Thoracic aorta (tissue), 2 donors: ENCODE results near the gene ACTR8. TPM values are rescaled to one million over a fixed set of nuclear protein-coding genes. Genes with fewer than 3 reads are reported as not detected.

Source experiments
- ATAC-seq: fragments of 150-250 bp; one replicate; pipeline ENCODE4 v1.8.0; 2017; ENCODE audit warnings: low read depth; ENCODE audit not compliant: insufficient number of reproducible peaks, low FRiP score
- DNase-seq: peaks from one replicate; pipeline ENCODE4 v3.0.0-alpha.2; 2020; ENCODE audit warnings: low spot score
- H3K27ac ChIP-seq, 2 donors: fragments of 200-600 bp; sonication (generic); 1 replicate in 1 of 2; 2 replicates in 1 of 2; pipeline ENCODE4 v1.5.1; 2016; ENCODE audit warnings: mild to moderate bottlenecking in 2 of 2, moderate library complexity in 2 of 2
- H3K27me3 ChIP-seq: fragments of 200-600 bp; sonication (generic); replicated peaks from 2 replicates; pipeline ENCODE4 v1.6.0; 2016; ENCODE audit warnings: mild to moderate bottlenecking; ENCODE audit not compliant: insufficient read depth
- H3K36me3 ChIP-seq: fragments of 200-600 bp; sonication (generic); one replicate; pipeline ENCODE4 v1.5.1; 2016
- H3K4me1 ChIP-seq, 2 donors: fragments of 200-600 bp; sonication (generic); 1 replicate in 1 of 2; 2 replicates in 1 of 2; pipeline versions ENCODE4 v1.5.1 to v1.6.0; 2016; ENCODE audit warnings: low read depth in 2 of 2, mild to moderate bottlenecking in 1 of 2; ENCODE audit not compliant: control insufficient read depth in 1 of 2
- H3K4me3 ChIP-seq: fragments of 200-600 bp; sonication (generic); 2 replicates; pipeline ENCODE4 v1.5.1; 2016; ENCODE audit warnings: mild to moderate bottlenecking
- H3K9me3 ChIP-seq: fragments of 200-600 bp; sonication (generic); 2 replicates; pipeline ENCODE4 v1.5.1; 2016
- total RNA-seq, 2 donors: library from RNA; depleted of rRNA; stranded (reverse); fragments of >200 nt; gene quantifications; one replicate each; pipeline versions ENCODE4 v1.1.0 to v1.2.3, GENCODE V29; 2016
- TF ChIP-seq, protein P1 (sequence below): fragments of 200-600 bp; sonication (generic); IDR thresholded peaks from one replicate; pipeline ENCODE4 v1.5.1; 2019; ENCODE audit warnings: antibody characterized with exemption

Gene ACTR8
- total RNA-seq, 2 donors from 2014 or later = 13.1 to 22.8 TPM

GRCh38 chr3:53826048-53826447 lies 55.9 kb downstream of the ACTR8 start:
- TF ChIP-seq, protein P1, sequence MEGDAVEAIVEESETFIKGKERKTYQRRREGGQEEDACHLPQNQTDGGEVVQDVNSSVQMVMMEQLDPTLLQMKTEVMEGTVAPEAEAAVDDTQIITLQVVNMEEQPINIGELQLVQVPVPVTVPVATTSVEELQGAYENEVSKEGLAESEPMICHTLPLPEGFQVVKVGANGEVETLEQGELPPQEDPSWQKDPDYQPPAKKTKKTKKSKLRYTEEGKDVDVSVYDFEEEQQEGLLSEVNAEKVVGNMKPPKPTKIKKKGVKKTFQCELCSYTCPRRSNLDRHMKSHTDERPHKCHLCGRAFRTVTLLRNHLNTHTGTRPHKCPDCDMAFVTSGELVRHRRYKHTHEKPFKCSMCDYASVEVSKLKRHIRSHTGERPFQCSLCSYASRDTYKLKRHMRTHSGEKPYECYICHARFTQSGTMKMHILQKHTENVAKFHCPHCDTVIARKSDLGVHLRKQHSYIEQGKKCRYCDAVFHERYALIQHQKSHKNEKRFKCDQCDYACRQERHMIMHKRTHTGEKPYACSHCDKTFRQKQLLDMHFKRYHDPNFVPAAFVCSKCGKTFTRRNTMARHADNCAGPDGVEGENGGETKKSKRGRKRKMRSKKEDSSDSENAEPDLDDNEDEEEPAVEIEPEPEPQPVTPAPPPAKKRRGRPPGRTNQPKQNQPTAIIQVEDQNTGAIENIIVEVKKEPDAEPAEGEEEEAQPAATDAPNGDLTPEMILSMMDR = no peak
- ATAC-seq = no peak
- H3K4me1 ChIP-seq = no peaks in the 10 kb centered on the region
- H3K27me3 ChIP-seq = no peaks in the 10 kb centered on the region
- DNase-seq = no peak
- H3K36me3 ChIP-seq = no peaks in the 10 kb centered on the region
- no peak overlapping the region for H3K27ac ChIP-seq
- H3K9me3 ChIP-seq = no peaks in the 10 kb centered on the region
- H3K4me3 ChIP-seq = no peak overlapping the region

DNA sequence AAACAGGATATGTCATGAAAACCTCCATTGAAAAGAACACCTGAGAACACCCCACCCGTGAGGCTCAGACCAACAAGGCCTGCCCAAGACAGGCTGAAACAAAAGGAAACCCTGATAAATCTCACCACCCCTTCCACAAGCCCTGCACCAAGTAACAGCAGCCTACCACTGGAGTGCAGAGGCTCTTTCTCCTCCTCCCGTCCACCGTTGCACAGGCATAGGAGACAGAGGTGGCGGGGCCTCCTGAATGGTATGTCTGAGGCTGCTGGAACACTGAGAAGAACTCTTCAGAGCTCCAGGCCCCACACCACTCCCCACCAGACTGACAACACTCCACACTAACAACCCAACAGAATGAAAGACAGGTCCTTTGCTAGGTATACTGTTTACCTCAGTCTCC lies 57.2 kb downstream of the ACTR8 start:
- TF ChIP-seq, protein P1 = no peak
- H3K27ac ChIP-seq = no peak overlapping the region
- H3K9me3 ChIP-seq = no peaks in the 10 kb centered on the region
- DNase-seq = no peak
- H3K36me3 ChIP-seq = no peaks in the 10 kb centered on the region
- H3K4me1 ChIP-seq = no peaks in the 10 kb centered on the region
- ATAC-seq = no peak
- no peak overlapping the region for H3K4me3 ChIP-seq
- no peaks in the 10 kb centered on the region for H3K27me3 ChIP-seq

DNA sequence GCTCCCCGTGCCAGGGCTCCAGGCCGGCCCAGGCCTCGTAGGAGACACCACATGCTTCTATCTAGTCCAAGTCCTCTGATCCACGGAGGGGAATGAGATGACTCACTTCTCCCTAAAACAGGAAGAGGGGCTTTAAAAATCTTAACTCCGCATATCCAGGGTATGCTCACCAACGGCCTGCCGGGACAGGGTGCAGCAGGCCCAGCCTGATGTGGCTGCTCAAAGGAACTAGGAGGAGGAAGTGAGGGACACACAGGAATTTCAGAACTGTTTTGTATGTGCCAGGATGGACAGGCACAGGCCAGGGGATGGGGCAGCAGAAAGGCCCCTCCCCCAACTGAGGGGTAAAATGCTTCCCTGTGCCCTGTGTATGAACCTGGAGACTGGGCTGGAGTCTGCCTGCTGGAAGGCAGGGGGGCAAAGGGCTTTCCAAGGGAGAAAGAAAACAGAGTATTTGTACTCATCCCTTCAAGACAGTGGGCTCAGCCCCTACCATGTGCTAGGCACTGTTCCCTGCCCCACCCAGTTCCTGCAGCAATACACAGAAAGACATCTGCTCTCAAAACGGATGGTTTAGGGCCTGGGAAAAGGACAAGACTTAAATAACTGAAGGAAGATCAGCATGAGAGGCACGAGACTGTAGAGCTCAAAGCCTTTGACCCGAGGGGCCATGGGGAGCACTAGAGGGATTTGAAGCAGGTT lies 57.8 kb downstream of the ACTR8 start:
- no peak for ATAC-seq
- Histone ChIP-seq H3K27ac (no peak overlapping the region), H3K27me3 (no peaks in the 10 kb centered on the region), H3K4me1 (no peaks in the 10 kb centered on the region), H3K9me3 (no peaks in the 10 kb centered on the region), H3K36me3 (no peaks in the 10 kb centered on the region), H3K4me3 (no peak overlapping the region)
- no peak for DNase-seq
- TF ChIP-seq, protein P1 = no peak

DNA sequence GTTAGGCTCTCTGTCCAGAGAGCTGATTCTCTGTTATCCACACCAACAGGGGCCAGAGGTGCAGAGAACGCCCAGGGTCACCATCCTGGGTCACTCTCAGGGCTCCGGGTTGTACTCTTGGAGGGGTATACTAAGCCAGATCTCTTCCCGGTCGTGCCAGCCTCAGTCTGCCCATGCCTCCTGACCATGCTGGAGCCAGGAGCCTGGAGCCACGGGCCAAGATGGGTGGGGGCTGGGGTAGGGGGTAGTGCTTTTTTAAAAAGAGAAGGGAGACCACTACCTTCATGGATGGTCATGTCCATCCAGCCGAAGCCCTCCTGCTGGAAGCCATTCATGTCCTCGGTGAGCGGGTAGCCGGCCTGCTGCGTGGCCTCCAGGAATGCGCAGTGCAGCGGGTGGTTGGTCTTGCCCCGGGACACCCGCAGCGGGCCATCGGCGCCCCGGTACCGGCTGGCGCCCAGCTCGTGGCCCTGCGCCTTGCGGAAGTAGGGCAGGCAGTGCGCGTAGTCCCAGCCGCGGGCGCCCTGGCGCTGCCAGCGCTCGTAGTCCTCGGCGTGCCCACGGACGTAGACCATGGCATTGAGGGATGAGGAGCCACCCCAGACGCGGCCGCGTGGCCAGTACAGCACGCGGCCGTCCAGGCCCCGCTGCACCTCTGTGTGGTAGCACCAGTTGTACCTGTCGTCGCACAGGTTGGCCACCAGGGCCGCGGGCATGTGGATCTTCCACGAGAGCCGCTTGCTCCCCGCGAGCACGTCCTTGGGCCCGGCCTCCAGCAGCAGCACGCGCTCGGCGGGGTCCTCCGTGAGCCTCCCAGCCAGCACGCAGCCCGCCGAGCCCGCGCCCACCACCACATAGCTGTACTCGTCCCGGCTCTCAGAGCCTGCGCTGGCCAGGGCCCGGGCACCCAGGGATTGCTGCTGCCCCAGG lies 58.7 kb downstream of the ACTR8 start:
- Histone ChIP-seq H3K27me3 (no peaks in the 10 kb centered on the region), H3K4me1 (no peaks in the 10 kb centered on the region), H3K9me3 (no peaks in the 10 kb centered on the region), H3K36me3 (no peaks in the 10 kb centered on the region), H3K27ac (no peak overlapping the region), H3K4me3 (no peak overlapping the region)
- TF ChIP-seq, protein P1 = no peak
- no peak for DNase-seq
- no peak for ATAC-seq

DNA sequence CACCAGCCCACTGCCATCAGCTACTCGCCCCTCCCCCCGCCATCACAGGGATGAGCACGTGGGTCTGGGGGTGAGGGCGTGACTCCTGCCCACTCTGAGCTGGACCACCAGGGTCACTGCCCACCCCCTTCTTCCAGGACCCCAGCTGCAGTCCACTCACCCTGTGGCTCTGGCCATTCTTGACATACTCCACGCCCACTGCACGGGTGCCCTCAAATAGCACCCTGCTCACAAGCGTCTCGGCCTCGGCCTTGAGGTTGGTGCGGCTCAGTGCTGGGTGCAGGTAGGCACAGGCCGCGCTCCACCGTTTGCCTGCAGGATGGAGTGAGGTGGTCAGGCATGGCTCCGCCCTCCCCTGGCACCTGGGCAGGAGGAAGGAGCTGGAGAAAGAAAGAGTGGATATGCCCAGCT lies 59.6 kb downstream of the ACTR8 start:
- DNase-seq = no peak
- Histone ChIP-seq H3K4me1 (no peaks in the 10 kb centered on the region), H3K36me3 (no peaks in the 10 kb centered on the region), H3K9me3 (no peaks in the 10 kb centered on the region), H3K4me3 (no peak overlapping the region), H3K27me3 (no peaks in the 10 kb centered on the region), H3K27ac (no peak overlapping the region)
- TF ChIP-seq, protein P1 = no peak
- no peak for ATAC-seq
